ENCODE results near the gene MPHOSPH9.
"Not testable (repeated sequence)": the region's sequence is repeated elsewhere in the genome, so short reads cannot be mapped to it uniquely, and the experiment has no call there.

MPHOSPH9 gene

GRCh38 chr12:123260081-123260480, 27.1 kb upstream of the MPHOSPH9 start:
- no peak for DNase-seq

GRCh38 chr12:123258593-123258992, 25.7 kb upstream of the MPHOSPH9 start:
- DNase-seq: no peak

GRCh38 chr12:123254853-123255446, 22.0 kb upstream of the MPHOSPH9 start:
- no peak for DNase-seq

DNA sequence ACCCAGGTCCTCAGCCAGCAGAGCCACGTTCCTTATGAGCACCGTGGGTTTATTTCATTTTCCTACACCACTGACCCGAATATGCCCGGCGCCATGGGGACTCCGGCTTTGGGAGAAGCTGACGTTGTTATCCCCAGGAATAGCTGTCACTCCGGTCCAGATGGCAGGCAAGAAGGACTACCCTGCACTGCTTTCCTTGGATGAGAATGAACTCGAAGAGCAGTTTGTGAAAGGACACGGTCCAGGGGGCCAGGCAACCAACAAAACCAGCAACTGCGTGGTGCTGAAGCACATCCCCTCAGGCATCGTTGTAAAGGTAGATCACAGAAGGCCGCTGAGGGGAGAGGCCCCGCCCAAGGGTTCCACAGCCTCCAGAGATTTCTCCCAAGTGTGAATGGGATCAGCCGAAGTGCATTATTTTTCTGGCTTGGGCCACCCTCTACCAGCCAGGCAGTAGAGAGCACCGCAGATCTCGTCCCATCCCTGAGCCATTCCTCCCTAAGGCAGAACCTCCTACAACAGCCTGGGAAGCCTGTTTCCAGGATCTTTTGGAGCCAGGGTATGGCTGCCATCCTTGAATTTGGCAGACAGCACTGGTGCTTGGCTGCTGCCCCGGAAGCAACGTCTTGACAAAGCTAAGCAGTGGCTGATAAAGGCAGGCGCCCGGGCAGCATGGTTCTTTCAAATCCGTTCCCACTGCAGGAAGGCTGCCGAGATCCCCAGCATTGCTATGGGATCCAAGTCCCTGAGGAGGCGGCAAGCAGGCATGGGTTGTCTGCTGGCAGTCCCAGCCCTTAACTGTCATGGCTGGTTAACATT, 20.9 kb upstream of the MPHOSPH9 start:
- no peak for DNase-seq

DNA sequence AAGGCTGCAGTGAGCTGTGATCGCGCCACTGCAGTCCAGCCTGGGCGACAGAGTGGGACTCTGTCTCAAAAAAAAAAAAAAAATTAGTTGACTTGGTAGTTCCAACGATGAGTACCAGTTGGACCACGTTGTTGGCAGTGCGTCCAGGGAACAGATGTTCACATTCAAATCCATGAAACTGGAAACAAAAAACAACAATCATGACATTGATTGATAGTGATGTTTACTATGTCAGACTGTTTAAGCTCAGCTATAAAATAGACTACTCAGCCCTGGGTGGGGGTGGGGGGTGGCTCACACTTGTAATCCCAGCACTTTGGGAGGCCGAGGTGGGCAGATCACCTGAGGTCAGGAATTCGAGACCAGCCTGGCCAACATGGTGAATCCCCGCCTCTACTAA, 19.4 kb upstream of the MPHOSPH9 start:
- DNase-seq: not testable (repeated sequence)

DNA sequence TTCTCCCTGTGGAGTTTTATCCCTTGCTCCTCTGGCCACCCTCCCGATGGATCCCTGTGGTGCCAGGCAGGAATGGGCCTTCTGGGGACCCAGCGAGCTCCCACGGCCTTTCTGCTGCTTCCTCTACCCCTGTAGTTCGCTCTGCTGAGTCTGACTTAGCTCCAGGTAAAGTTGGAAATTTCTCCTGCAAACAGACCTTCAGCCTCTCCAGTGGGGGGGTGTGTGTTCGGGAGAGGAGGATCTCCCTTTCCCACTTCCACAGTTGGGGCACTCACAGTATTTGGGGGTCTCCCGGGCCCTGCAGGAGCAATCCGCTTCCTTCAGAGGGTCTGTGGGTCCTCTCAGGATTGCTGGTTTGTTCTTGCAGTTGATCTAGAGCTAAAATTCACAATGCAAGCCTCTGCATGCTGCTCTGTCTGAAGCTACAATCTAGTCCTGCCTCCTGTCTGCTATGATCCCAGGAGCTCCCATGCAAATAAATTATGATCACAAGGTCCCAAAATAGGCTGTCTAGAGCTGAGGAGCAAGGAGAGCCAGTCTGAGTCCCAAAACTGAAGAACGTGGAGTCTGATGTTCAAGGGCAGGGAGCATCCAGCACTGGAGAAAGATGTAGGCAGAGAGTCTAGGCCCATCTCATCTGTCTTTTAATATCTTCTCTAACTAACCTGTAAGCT, 18.6 kb upstream of the MPHOSPH9 start:
- DNase-seq: no peak

GRCh38 chr12:123250471-123251383, 17.8 kb upstream of the MPHOSPH9 start:
- peak; percentile 15 for DNase-seq

GRCh38 chr12:123248996-123249741, 16.2 kb upstream of the MPHOSPH9 start:
- not testable (repeated sequence) for DNase-seq

DNA sequence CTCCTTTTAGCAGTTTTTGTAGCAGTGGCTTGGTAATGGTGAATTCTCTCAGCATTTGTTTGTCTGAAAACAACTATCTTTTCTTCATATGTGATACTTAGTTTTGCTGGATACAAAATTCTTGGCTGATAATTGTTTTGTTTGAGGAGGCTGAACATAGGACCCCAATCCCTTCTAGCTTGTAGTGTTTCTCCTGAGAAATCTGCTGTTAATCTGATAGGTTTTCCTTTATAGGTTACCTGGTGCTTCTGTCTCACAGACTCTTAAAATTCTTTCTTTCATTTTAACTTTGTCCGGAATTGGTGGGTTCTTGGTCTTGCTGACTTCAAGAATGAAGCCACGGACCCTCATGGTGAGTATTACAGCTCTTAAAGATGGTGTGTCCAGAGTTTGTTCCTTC, 15.2 kb upstream of the MPHOSPH9 start:
- DNase-seq: not testable (repeated sequence)

DNA sequence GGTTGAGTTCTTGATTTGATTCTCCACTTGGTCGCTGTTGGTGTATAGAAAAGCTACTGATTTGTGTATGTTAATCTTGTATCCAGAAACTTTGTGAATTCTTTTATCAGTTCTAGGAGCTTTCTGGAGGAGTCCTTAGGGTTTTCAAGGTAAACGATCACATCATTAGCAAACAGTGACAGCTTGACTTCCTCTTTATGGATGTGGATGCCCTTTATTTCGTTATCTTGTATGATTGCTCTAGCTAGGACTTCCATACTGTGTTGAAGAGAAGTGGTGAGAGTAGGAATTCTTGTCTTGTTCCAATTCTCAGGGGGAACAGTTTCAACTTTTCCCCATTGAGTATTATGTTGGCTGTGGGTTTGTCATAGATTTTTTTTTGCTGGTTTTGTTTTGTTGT, 12.7 kb upstream of the MPHOSPH9 start:
- DNase-seq: no peak

DNA sequence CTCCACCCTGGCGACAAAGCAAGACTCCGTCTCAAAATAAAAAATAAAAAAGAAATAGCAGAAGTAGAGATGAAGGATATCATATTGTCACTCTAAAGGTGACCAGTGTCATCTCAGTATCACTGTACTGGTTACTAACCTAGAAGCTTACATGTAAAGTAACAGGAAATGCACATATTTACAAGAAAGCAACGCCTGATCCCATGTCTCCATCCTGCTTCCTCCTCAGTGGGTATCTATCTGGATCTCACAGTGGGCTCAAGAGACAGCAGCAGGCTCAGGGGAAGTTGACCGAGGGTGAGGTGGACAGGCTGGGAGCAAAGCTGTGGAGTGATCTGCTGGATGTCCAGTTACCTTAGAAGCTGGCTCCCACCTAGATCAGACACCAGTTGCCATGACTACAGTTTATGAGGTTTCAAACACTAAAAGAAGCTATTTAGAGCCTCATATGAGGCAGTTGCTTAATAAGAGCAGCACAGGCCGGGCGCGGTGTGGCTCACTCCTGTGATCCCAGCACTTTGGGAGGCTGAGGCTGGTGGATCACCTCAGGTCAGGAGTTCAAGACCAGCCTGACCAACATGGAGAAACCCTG, 10.8 kb upstream of the MPHOSPH9 start:
- DNase-seq: no peak

- peak; percentile 25 for DNase-seq
Measured at GRCh38 chr12:123242116-123242904, 9.4 kb upstream of the MPHOSPH9 start.

DNA sequence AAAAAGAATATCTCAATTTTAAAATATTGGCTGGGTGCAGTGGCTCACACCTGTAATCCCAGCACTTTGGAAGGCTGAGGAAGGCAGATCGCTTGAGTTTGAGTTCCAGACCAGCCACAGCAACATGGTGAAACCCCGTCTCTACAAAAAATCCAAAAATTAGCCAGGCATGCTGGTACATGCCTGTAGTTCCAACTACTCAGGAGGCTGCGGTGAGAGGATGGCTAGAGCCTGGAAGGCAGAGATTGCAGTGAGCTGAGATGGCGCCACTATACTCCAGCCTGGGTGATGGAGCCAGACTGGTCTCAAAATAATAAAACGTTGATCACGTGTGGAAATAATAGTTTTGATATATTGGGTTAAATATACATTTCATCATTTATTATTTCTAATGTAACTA, 6.0 kb upstream of the MPHOSPH9 start:
- DNase-seq: no peak

- no peak for DNase-seq
Measured at GRCh38 chr12:123238330-123238682, 5.4 kb upstream of the MPHOSPH9 start.

DNA sequence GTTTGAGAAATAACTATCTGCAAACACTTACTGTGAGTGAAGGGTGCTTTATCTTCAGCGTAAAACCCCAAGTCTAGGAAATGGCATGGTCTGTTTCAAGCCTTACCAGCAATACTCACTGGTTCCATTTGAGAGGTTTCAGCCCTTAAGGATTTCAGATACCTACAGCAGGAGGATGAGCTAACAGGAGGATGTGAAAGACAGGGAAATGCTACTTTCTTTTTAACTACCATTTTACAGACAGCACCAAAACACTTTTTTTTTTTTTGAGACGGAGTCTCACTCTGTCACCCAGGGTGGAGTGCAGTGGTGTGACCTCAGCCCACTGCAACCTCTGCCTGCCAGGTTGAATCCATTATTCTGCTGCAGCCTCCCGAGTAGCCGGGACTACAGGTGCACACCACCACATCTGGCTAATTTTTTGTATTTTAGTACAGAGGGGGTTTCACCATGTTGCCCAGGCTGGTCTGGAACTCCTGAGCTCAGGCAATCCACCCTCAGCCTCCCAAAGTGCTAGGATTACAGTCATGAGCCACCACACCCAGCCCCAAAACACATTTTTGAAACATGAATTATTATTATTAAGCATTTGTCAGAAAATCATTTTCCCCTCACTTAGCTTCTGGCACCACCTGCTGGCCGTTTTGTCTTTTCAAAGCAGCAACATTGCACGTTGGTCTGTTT, 4.8 kb upstream of the MPHOSPH9 start:
- DNase-seq: peak; percentile 51

DNA sequence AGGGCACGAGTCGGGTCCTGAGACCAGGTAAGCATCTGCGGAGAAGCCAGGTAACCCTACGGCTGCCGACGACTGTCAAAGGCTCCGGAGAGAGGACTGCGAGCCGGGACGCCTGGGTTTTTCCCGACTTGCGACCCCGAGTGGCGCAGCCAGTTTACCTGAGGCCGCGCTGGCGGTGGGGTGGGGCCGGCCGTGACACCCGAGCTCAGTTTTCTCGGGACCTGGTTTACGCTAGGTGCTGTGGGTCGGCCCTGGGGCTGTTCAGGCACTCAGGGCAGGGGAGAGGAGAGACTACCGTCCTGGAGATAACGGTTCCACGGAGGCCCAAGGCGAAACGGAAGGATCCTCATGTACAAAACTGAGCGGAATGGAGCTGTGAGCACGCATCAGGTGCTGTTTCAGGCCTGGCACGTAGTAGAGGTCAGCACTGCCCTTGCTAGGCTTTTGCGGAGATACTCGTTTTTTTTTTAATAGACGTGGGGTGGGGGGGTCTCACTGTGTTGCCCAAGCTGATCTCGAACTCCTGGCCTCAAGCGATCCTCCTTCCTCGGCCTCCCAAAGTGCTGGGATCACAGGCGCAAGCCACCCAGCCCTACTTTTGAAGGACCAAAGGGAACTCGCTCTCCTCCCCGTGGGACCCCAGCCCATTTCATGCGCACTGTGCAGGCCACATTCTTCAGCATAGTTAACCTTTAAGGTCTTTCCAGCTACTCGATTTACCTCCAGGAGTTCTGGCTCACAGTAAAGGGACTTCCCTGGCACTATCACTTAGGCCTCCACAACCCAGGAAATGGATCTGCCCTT, 766 bp upstream of the MPHOSPH9 start:
- DNase-seq: no peak

- DNase-seq: no peak
Measured at GRCh38 chr12:123232472-123232806, 502 bp downstream of the MPHOSPH9 start.

GRCh38 chr12:123231931-123232330, 1.0 kb downstream of the MPHOSPH9 start:
- no peak for DNase-seq

- DNase-seq: no peak
Measured at GRCh38 chr12:123229051-123229450, 3.9 kb downstream of the MPHOSPH9 start.
